Measurements from ENCODE around the gene HK1. TPM values are rescaled to one million over a fixed set of nuclear protein-coding genes. Genes with fewer than 3 reads are reported as not detected.

HK1 gene
- total RNA-seq, result 10 to 100 TPM; 15.8 to 17.1 TPM

GRCh38 chr10:69278446-69278963 lies at the start of gene HK1:
HK1 (plus strand) TSS chr10:69278496.
- peak; percentile 82 for ATAC-seq
- WGBS, 2 donors, result 30 to 45% methylated on average over 11 of the region's 11 CpGs

GRCh38 chr10:69229616-69229916 lies 48.7 kb upstream of the HK1 start:
- DNase-seq (no peak), ATAC-seq (no peak)
- Histone ChIP-seq H3K36me3 (replicated peaks in 1 of 2; ENCODE audit: insufficient read depth in 1 of 2, low read depth in 2 of 2) (no peaks in the 10 kb centered on the region), H3K4me3 (no peak overlapping the region), H3K27me3 (no peaks in the 10 kb centered on the region), H3K27ac (no peak overlapping the region), H3K9me3 (no peaks in the 10 kb centered on the region), H3K4me1 (no peaks in the 10 kb centered on the region)
- WGBS, 2 donors, result 72 to 80% methylated on average over 4 to 8 of the region's 8 CpGs
- intact Hi-C loops (cut with DNase I), result no loop called here
- TF ChIP-seq POLR2A (IDR thresholded peaks at IDR 0.05), result no peak
- no peak for TF ChIP-seq CTCF (IDR thresholded peaks at IDR 0.05)

More at GRCh38 chr10:69278446-69278963, at the start of gene HK1:
- intact Hi-C loops (cut with DNase I), result no loop called here
- TF ChIP-seq POLR2A (IDR thresholded peaks at IDR 0.05), result no peak
- TF ChIP-seq CTCF (IDR thresholded peaks at IDR 0.05), result no peak
- Histone ChIP-seq H3K9me3 (no peaks in the 10 kb centered on the region), H3K36me3 (replicated peaks in 1 of 2; ENCODE audit: insufficient read depth in 1 of 2, low read depth in 2 of 2) (no peaks in the 10 kb centered on the region), H3K27me3 (no peaks in the 10 kb centered on the region), H3K4me3 (no peak within 1 kb of the TSS), H3K27ac (peak within 1 kb of the TSS; percentile 25 to 80 (median 62)), H3K4me1 (peaks cover 7% of the 10 kb centered on the region)
- peak; percentile 20 to 45 (median 34) for DNase-seq

- H3K27me3 ChIP-seq, result no peaks in the 10 kb centered on the region
- intact Hi-C loops (cut with DNase I), result loop anchor here (10.0 kb wide), 1 partner anchor 275 kb away; no protein-coding TSS in a partner anchor
- H3K9me3 ChIP-seq, result no peaks in the 10 kb centered on the region
- DNase-seq (no peak), ATAC-seq (no peak)
- no peak overlapping the region for H3K4me3 ChIP-seq
- no peak overlapping the region for H3K27ac ChIP-seq
- no peaks in the 10 kb centered on the region for H3K4me1 ChIP-seq
- WGBS, 2 donors, result 52 to 61% methylated on average over 5 of the region's 5 CpGs
- H3K36me3 ChIP-seq (replicated peaks in 1 of 2; ENCODE audit: insufficient read depth in 1 of 2, low read depth in 2 of 2), result no peaks in the 10 kb centered on the region
- TF ChIP-seq CTCF (IDR thresholded peaks at IDR 0.05) (no peak), POLR2A (IDR thresholded peaks at IDR 0.05) (no peak)
Observed at GRCh38 chr10:69230128-69230527, 48.2 kb upstream of the HK1 start.

GRCh38 chr10:69232252-69232651 lies 46.0 kb upstream of the HK1 start:
- DNase-seq (no peak), ATAC-seq (no peak)
- Histone ChIP-seq H3K36me3 (replicated peaks in 1 of 2; ENCODE audit: insufficient read depth in 1 of 2, low read depth in 2 of 2) (no peaks in the 10 kb centered on the region), H3K4me1 (no peaks in the 10 kb centered on the region), H3K4me3 (no peak overlapping the region), H3K9me3 (no peaks in the 10 kb centered on the region), H3K27ac (no peak overlapping the region), H3K27me3 (no peaks in the 10 kb centered on the region)
- WGBS, 2 donors, result 71 to 76% methylated on average over 9 of the region's 9 CpGs
- intact Hi-C loops (cut with DNase I), result loop anchor here (10.0 kb wide), 1 partner anchor 273 kb away; no protein-coding TSS in a partner anchor
- no peak for TF ChIP-seq POLR2A (IDR thresholded peaks at IDR 0.05)
- no peak for TF ChIP-seq CTCF (IDR thresholded peaks at IDR 0.05)
